ENCODE data around the gene TEX53.

TEX53 gene

DNA sequence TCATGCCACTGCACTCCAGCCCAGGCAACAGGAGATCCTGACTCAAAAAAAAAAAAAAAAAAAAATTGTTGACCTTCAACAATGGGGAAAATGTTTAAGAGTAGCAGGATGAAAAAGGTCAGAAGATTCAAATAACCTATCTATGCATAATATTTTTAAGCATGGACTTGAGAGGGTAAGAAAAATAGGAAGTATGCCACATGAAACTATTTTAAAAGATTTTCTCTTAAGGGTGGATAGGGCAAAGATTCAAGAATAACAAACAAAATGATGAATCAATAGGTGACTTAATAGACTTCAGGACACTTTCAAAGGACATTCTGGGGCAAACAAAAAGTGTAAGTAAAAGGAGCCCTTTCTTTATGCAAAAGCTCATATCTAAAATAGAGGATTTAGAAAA is 21.2 kb upstream of the TEX53 start:
- no peak for DNase-seq

DNA sequence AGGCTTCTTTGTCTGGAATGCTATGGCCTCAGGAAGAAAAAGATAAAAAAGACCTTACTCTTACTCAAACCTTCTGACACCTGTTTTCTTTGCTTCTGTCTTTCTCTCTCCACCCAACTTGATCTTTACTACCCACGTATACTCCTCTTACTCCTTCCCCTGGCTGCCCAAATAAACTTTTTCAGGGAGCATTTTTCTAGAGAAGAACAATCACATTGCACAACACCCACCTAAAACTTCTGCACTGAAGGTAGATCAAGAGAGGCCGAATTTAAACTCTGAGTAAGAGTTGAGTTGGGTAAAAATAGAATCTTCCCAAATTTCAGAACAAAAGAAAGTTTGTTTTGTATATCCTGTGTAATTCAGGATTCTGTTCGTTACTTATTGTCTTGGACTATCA is 20.5 kb upstream of the TEX53 start:
- DNase-seq: no peak

DNA sequence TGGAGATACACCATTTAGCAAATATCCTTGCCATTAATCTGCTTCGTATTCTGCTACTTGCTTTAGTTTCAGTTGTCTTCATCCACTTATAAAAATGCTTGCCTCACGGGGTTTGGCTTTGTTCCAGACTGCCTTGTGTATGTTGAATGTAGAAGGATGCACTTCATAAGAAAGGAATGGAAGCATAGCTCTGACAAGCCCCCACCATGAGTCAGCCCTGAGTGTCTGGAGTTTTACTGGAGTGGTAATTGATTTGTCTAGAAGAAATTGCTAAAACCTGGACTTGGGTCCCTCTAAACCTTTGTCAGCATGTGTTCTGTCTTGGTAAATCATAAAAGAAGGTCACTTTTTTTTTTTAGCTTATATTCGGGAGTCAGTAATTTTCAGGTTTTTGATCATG is 19.8 kb upstream of the TEX53 start:
- no peak for DNase-seq

DNA sequence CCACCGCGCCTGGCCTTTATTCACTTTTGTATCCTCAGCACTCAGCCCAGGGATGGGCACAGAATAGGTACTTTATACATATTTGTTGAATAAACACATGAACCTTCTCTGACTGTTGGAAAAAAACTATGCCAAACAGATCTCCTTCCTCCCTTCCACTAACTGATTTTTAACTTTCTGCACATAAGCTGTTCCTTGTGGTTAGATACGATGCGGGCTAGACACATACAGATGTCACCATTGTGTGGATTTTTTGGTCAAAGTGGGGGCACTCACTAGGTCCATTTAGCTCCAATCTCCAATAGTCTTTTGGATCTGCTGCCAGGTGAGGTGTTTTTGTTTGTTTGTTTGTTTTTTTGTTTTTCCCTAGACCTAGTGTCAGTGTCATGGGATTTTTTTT is 19.3 kb upstream of the TEX53 start:
- no peak for DNase-seq

DNA sequence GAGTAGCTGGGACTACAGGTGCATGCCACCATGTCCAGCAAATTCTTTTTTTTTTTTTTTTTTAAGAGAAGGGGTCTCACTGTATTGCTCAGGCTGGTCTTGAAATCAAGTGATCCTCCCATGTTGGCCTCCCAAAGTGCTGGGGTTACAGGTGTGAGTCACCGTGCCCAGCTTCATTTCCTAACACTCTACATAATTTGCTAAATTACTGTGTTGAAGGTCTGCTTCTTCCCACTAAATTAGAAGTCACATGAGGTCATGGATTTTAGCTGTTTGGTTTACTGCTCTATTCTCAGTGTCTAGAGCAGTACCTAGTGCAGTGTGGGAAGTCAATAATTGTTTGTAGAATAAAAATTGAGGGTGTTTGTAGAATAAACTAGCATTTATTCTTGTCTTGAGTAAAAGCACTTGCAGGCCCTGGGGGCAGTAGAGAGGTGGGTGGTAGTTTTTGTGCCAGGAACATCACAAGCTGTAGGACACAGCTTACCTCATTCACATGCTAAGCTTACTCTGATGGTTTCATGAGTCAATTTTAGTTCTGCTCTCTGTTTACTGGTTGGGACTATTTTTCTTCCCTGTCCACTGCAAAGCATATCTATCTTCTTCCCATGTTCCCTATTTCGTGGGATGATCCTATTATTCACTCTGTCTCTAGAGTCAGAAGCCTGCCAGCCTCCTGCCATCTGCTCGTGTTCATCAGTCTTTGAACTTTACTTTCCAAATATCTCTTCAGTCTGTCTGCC is 17.4 kb upstream of the TEX53 start:
- no peak for DNase-seq

- no peak for DNase-seq
Measured at GRCh38 chr9:114674076-114674797, 16.6 kb upstream of the TEX53 start.

DNA sequence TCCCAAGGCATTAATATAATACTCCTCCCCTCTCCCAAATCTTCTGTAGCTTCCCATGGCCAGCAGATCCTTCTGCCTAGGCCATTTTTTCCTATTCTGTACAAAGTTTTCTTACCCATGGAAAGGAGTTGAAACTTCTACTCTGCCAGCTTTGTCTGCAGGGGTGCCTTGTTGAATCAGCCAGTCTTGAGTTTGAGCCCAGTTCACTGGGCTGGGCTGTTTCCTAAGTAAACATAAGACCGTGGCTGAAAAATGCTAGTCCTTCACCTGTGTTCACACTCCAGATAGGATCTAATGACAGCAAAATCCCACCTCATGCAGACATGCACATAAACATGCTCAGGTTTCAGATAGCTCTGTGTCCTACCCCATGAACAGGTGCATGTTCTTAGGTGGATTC is 14.0 kb upstream of the TEX53 start:
- no peak for DNase-seq

- no peak for DNase-seq
Measured at GRCh38 chr9:114669961-114670360, 12.4 kb upstream of the TEX53 start.

GRCh38 chr9:114668146-114668545 is 10.5 kb upstream of the TEX53 start:
- no peak for DNase-seq

DNA sequence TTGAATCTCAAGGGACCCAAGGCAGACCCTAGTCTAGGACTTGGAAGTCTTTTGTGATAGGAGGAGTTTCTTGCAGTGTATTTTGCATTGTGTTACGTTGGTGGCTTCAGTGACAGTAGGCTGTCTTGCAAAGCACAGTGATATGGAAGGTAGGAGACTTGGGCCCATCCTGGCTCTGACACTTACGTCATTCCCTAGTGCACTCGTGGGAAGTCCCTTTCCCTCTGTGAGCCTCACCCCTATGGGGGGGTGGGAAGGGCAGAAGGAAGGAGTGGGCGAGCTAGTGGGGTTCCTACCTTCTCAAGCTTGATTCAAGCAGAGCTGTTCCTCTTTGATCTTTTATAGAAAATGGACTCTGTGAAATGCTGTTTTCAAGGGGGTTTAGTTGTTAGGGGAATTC is 9.2 kb upstream of the TEX53 start:
- no peak for DNase-seq

DNA sequence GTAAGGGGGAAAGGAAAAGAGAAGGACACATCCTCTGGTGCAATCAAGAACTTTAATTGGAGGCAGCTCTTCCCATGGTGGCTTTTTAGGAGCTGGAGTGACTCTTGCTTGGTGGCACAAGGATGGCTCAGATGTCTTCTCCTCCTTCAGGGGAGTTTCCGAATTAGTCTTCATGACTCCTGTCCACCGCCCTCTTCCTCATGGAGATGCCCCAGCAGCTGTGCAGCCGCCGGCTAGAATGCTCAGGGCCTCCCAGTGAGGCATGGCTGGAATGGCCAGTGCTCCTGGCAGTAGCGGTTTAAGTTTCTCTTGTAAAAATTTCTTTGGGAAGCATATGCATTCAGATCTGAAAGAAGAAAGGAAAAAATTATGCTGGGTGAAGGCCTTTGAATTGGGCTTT is 8.8 kb upstream of the TEX53 start:
- no peak for DNase-seq

GRCh38 chr9:114664181-114664580 is 6.6 kb upstream of the TEX53 start:
- DNase-seq: no peak

DNA sequence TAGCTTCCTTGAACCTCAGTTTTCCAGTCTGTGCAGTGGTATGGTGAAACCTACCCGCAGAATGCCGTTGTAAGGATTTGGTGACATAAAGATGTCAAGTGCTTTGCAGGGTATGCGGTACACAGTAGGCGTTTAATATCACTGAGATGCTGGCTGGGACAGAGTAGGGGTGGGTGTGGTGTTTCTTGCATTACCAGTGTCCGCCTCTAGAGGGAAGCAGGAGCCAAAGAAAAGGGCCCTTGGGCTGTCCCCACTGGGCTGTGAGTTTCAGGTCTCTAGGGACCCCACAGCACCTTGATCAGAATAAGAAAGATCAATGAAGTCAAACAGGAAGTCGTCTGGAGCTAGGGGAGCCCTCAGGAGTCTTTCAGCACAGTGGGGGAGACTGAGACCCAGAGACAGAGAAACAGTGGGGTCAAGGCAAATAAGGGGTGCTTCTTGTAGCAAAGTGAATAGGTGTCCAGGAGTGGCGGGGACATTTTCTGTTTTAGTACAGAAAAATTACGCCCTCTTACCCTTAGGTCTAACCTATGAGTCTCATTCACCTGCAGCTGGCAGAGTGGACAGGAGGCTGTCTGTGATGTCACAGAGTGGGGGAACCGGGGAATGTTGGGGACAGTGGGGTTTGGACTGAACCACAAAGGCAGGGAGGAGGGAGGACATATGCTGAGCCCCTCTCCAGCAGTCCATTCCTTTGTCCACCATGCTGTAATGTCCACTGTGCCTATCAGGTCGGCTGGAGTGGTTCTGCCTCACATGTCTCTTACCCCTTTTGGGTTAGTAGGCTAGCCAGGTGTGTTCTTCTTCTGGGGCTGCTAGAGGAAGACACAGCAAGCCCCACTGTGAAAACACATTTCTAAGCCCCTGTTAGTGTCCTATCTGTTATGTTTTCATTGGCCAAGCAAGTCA is 4.7 kb upstream of the TEX53 start:
- DNase-seq: peak; percentile 60

- no peak for DNase-seq
Measured at GRCh38 chr9:114656301-114656700, 1.3 kb downstream of the TEX53 start.

DNA sequence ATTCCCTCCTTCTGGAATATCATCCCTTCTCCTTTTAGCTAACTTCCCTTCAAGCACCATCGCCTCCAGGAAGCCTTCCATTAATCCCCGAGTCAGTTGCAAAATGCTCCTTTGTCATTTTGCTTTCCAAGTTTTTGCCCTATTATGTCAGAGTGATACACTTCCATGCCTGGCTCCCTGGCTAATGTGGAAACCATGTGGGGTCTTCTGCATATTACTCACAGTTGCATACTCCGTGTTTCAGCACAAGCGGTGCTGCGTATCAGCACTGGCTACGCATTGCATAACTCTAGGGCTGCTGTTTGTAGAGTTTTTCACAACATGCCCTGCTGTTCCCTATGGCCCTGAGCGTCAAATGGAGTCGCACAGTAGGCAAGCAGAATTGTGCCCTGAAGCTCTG is 1.9 kb downstream of the TEX53 start:
- DNase-seq: no peak

DNA sequence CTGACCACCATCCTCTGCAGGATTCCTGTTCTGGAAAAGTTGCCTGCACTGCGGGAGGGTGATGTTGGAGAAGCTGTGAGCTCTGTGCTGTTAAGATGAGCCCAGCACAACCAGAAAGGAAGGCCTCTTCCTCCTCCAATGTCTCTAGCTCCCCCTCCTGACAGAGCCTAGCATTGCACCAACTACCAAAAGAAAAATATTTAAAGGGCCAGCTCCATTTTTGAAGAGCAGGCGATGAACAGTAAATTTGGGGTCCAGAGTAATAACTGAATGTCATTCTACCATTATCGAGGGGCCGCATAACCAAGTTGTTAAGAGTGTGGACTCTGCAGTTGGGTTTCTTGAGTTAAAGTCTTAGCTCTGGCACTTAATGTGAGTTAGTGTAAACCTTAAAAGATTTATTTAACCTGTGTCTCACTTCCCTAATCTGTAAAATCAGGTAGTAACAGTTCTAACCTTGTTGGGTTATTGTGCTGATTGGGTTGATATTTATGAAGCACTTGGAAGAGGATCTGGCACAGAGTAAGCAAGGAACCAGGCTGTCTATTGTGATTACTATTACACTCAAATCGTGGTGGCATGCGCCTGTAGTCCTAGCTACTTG is 3.9 kb downstream of the TEX53 start:
- peak; percentile 81 for DNase-seq

DNA sequence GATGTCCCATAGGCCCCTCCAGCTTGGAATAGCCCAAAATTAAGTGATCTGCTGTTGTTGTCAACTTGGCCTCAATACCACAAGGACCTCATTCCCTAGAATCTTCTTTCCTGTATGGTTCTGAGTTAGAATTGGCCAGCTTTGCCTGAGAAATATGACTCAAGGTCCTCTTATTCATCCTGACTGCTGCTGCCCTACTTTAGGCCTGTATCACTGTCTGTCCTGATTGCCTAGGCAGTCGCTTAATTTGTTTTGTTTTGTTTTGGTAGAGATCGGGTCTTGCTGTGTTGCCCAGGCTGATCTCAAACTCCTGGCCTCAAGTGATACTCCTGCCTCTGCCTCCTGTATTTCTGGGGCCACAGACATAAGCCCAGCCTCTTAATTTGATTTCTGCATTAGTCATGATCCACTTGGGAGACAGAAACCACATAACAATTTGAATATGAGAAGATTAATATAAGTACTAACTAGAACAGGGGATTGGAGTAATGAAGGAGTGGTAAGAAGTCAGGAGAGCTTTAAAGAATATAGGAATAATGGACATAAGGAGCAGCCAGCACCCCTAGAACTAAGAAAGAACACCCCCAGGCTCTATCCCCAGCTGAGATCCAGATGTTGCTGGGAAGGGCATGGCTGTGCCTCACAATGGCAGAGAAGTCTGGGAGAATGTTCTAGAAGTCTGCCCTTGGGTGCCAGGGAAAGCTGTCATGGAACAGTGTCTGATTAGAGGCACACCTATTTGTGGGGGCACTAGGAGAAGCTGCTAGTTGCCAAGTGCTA is 4.6 kb downstream of the TEX53 start:
- DNase-seq: no peak

- no peak for DNase-seq
Measured at GRCh38 chr9:114643896-114644295, 13.7 kb downstream of the TEX53 start.

DNA sequence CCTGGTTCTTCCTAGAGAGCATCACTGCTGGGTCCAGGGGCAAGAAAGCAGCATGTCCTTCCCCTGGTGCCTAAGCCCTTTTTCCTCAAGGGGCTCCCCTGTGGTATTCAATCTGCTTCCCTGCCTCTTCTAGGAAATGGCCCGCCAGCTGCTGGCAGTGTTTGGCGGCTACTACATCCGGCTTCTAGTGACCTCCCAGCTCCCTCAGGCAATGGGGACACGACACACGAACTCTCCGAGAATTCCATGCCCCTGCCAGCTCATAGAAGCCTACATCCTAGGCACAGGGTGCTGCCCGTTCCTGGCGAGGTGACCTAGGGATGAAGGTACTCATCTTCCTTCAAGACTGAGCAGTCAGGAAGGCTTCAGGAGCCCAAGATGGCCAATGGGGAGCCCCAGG is 14.6 kb downstream of the TEX53 start:
- no peak for DNase-seq

DNA sequence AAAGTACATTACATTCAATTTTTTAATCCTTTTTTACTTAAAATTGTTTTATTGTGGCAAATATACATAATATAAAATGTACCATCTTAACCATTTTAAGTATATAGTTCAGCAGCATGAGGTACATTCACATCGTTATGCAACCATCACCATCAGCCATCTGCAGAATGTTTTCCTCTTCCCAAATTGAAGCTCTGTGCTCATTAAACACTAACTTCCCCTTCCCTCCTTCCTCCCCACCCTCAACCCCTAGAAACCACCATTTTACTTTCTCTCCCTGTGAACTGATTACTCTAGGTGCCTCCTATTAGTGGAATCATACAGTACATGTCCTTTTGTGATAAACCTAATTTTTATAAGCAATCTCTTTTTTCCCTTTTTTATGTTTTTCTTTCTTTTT is 15.6 kb downstream of the TEX53 start:
- DNase-seq: no peak

DNA sequence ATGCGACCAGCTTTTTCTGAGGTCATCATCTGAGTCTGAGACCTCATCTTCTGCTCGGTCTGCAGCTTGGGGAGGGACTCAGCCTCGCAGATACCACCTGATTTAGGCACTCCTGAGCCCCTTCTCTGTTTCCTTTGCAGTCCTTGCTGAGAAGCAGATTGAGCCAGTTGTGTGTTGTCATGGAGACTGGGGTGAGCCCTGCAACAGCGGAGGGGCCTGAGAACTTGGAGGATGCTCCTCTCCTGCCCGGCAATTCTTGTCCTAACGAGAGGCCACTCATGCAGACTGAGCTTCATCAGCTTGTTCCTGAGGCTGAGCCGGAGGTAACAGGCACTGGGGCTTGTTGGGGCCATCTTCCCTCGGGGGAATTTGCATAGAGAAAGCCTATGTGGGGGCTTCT is 19.2 kb downstream of the TEX53 start:
- DNase-seq: no peak

- no peak for DNase-seq
Measured at GRCh38 chr9:114634387-114634786, 23.2 kb downstream of the TEX53 start.

All from activated T-cell treated with anti-CD3 and anti-CD28 coated beads for 4 hours (primary cell).